ENCODE results near the gene LRRN1. TPM values are rescaled to one million over a fixed set of nuclear protein-coding genes. Genes with fewer than 3 reads are reported as not detected.

Gene LRRN1
- total RNA-seq, 1 experiment from 2014 or later, result 0.13 TPM

DNA sequence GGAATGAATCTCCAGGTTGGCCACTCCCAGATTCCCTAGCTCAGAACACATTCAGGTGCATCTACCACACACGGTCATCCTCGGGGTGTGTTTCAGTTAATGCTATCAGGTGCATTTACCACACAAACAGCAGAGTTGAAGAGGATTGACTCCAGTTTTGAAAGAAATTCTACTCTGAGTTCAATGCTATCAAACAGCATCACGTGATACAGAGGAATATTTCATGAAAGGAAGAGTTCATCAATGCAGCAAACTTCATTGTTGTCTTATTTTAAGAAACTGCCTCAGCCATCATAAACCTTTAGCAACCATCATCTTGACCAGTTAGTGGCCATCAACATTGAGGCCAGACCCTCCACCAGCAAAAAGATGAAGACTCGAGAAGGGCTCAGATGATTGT, 22.6 kb upstream of the LRRN1 start:
- no peaks in the 10 kb centered on the region for H3K27me3 ChIP-seq (ENCODE audit: control insufficient read depth, insufficient read depth, low read length)
- no TSS peak for BruUV-seq (replicated peaks)
- TF ChIP-seq, protein P1, sequence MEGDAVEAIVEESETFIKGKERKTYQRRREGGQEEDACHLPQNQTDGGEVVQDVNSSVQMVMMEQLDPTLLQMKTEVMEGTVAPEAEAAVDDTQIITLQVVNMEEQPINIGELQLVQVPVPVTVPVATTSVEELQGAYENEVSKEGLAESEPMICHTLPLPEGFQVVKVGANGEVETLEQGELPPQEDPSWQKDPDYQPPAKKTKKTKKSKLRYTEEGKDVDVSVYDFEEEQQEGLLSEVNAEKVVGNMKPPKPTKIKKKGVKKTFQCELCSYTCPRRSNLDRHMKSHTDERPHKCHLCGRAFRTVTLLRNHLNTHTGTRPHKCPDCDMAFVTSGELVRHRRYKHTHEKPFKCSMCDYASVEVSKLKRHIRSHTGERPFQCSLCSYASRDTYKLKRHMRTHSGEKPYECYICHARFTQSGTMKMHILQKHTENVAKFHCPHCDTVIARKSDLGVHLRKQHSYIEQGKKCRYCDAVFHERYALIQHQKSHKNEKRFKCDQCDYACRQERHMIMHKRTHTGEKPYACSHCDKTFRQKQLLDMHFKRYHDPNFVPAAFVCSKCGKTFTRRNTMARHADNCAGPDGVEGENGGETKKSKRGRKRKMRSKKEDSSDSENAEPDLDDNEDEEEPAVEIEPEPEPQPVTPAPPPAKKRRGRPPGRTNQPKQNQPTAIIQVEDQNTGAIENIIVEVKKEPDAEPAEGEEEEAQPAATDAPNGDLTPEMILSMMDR (IDR thresholded peaks at IDR 0.05), result no peak
- TF ChIP-seq TCF7L2 (IDR thresholded peaks at IDR 0.05; ENCODE audit: low read depth, low read length) (no peak), SIN3A (IDR thresholded peaks at IDR 0.05; ENCODE audit: borderline replicate concordance, insufficient read depth, low read depth, low read length) (no peak), POLR2AphosphoS5 (IDR thresholded peaks at IDR 0.05; ENCODE audit: low read depth, low read length) (no peak)
- TF ChIP-seq, protein P2, sequence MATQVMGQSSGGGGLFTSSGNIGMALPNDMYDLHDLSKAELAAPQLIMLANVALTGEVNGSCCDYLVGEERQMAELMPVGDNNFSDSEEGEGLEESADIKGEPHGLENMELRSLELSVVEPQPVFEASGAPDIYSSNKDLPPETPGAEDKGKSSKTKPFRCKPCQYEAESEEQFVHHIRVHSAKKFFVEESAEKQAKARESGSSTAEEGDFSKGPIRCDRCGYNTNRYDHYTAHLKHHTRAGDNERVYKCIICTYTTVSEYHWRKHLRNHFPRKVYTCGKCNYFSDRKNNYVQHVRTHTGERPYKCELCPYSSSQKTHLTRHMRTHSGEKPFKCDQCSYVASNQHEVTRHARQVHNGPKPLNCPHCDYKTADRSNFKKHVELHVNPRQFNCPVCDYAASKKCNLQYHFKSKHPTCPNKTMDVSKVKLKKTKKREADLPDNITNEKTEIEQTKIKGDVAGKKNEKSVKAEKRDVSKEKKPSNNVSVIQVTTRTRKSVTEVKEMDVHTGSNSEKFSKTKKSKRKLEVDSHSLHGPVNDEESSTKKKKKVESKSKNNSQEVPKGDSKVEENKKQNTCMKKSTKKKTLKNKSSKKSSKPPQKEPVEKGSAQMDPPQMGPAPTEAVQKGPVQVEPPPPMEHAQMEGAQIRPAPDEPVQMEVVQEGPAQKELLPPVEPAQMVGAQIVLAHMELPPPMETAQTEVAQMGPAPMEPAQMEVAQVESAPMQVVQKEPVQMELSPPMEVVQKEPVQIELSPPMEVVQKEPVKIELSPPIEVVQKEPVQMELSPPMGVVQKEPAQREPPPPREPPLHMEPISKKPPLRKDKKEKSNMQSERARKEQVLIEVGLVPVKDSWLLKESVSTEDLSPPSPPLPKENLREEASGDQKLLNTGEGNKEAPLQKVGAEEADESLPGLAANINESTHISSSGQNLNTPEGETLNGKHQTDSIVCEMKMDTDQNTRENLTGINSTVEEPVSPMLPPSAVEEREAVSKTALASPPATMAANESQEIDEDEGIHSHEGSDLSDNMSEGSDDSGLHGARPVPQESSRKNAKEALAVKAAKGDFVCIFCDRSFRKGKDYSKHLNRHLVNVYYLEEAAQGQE (IDR thresholded peaks at IDR 0.05; ENCODE audit: insufficient read depth in 1 of 2, low read depth in 2 of 2, low read length in 1 of 2), result no peak
- DNase-seq (ENCODE audit: low read depth, low spot score) (no peak), ATAC-seq (no peak)
- H3K27ac ChIP-seq (ENCODE audit: low read length), result no peak overlapping the region
- CTCF ChIA-PET, result no interaction called here
- H3K36me3 ChIP-seq (ENCODE audit: control insufficient read depth, insufficient read depth, low read length), result no peaks in the 10 kb centered on the region
- no peaks in the 10 kb centered on the region for H3K4me1 ChIP-seq (ENCODE audit: control insufficient read depth, insufficient read depth, low read length)
- H3K4me3 ChIP-seq (ENCODE audit: low read depth in 2 of 2, low read length in 2 of 2), result no peak overlapping the region
- no peaks in the 10 kb centered on the region for H3K9me3 ChIP-seq (ENCODE audit: control insufficient read depth, insufficient read depth, low read depth, low read length)
- intact Hi-C loops (cut with micrococcal nuclease; ENCODE audit: unreplicated experiment) (no loop called here), in situ Hi-C loops (cut with HindIII; ENCODE audit: low pct_unique_long_range_greater_than_20kb, low sequenced_read_pairs) (no loop called here)
- POLR2A ChIA-PET, result no interaction called here

DNA sequence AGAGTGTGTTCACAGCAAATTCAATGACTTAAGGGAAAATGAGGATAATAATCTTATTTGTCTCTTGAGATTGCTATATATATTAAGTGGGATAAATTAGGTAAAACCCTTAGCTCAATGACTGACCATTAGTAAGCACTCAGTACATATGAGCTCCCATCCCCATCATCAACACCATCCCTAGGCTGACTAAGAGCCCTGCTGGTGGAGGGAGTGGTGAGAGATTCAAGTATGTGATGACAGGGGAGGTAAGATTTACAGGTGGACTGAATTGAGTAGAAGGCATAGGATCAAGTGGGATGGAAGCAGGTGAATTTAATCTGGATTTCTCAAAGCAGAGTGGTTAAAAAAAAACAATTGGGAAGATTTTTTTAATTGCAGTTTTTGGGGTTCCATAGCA, 21.0 kb upstream of the LRRN1 start:
- no peak overlapping the region for H3K27ac ChIP-seq (ENCODE audit: low read length)
- intact Hi-C loops (cut with micrococcal nuclease; ENCODE audit: unreplicated experiment) (no loop called here), in situ Hi-C loops (cut with HindIII; ENCODE audit: low pct_unique_long_range_greater_than_20kb, low sequenced_read_pairs) (no loop called here)
- TF ChIP-seq TCF7L2 (IDR thresholded peaks at IDR 0.05; ENCODE audit: low read depth, low read length), result no peak
- TF ChIP-seq POLR2AphosphoS5 (IDR thresholded peaks at IDR 0.05; ENCODE audit: low read depth, low read length), result no peak
- no peak for TF ChIP-seq SIN3A (IDR thresholded peaks at IDR 0.05; ENCODE audit: borderline replicate concordance, insufficient read depth, low read depth, low read length)
- TF ChIP-seq, protein P2 (IDR thresholded peaks at IDR 0.05; ENCODE audit: insufficient read depth in 1 of 2, low read depth in 2 of 2, low read length in 1 of 2), result no peak
- TF ChIP-seq, protein P1 (IDR thresholded peaks at IDR 0.05), result no peak
- ChIA-PET CTCF (no interaction called here), POLR2A (no interaction called here)
- H3K4me1 ChIP-seq (ENCODE audit: control insufficient read depth, insufficient read depth, low read length), result no peaks in the 10 kb centered on the region
- DNase-seq (ENCODE audit: low read depth, low spot score), result no peak
- H3K4me3 ChIP-seq (ENCODE audit: low read depth in 2 of 2, low read length in 2 of 2), result no peak overlapping the region
- no peaks in the 10 kb centered on the region for H3K27me3 ChIP-seq (ENCODE audit: control insufficient read depth, insufficient read depth, low read length)
- BruUV-seq (replicated peaks), result no TSS peak
- H3K9me3 ChIP-seq (ENCODE audit: control insufficient read depth, insufficient read depth, low read depth, low read length), result no peaks in the 10 kb centered on the region
- no peak for ATAC-seq
- H3K36me3 ChIP-seq (ENCODE audit: control insufficient read depth, insufficient read depth, low read length), result no peaks in the 10 kb centered on the region

Data from Panc1 (cell line).